OCI-LY7 (cell line): ENCODE results near the gene GPR61.

Source experiments
- EZH2phosphoT487 ChIP-seq: fragments of 200-600 bp; sonication (generic); IDR thresholded peaks from 2 replicates; pipeline ENCODE4 v1.6.1; 2018; ENCODE audit warnings: low read depth, borderline replicate concordance, mild to moderate bottlenecking, mixed run types, antibody characterized with exemption, low read length, moderate library complexity, mixed read lengths
- TF ChIP-seq, protein P1 (sequence below): fragments of 200-600 bp; sonication (generic); conservative IDR thresholded peaks from 2 replicates; pipeline ENCODE4 v1.5.1; 2014; ENCODE audit warnings: mild to moderate bottlenecking, antibody characterized with exemption, low read length, moderate library complexity, mixed read lengths

DNA sequence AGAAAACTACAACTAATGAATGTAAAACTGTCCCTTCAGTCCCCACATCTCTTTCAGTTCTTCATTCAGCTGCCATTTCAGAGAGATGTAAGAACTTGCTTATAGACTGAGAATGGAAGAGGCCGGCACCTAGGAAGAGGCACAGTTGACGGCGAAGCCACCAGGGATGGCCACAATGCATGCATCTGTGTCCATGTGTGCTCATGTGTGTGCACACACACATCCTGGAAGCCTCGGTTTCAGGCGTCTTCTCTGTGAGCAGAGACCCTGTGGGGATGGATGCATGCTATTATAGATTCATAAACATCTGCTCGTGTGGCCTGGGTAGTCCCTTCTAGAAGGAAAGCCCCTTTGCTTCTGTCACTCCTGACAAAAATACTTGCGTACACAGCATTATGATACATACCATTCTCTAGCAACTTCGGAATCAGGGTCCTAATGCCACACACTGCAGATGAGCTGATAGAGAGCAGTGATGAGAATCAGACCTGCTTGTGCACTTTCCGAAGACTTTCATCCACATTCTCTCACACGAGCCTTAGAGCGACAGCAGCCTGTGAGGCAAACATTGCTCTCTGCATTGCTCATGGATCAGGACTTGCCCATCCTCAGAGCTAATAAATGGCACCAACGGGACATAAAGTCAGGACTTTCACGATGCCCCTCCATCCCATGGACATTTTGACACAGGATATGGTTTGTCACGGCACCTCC lies 12.4 kb upstream of the GPR61 start:
- TF ChIP-seq, protein P1, sequence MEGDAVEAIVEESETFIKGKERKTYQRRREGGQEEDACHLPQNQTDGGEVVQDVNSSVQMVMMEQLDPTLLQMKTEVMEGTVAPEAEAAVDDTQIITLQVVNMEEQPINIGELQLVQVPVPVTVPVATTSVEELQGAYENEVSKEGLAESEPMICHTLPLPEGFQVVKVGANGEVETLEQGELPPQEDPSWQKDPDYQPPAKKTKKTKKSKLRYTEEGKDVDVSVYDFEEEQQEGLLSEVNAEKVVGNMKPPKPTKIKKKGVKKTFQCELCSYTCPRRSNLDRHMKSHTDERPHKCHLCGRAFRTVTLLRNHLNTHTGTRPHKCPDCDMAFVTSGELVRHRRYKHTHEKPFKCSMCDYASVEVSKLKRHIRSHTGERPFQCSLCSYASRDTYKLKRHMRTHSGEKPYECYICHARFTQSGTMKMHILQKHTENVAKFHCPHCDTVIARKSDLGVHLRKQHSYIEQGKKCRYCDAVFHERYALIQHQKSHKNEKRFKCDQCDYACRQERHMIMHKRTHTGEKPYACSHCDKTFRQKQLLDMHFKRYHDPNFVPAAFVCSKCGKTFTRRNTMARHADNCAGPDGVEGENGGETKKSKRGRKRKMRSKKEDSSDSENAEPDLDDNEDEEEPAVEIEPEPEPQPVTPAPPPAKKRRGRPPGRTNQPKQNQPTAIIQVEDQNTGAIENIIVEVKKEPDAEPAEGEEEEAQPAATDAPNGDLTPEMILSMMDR: no peak
- TF ChIP-seq EZH2phosphoT487: no peak
